Measurements from ENCODE around the gene HOXB7. TPM values are rescaled to one million over a fixed set of nuclear protein-coding genes. Genes with fewer than 3 reads are reported as not detected.

The HOXB7 gene
- total RNA-seq, 1 experiment from 2014 or later = 37.3 TPM

GRCh38 chr17:48567209-48567608 lies 43.6 kb downstream of the HOXB7 start:
- DNase-seq (ENCODE audit: low read depth) = no peak

- DNase-seq (ENCODE audit: low read depth) = no peak
Measured at GRCh38 chr17:48566717-48567116, 44.1 kb downstream of the HOXB7 start.

- DNase-seq (ENCODE audit: low read depth) = no peak
Measured at GRCh38 chr17:48565925-48566710, 44.7 kb downstream of the HOXB7 start.

- peak; percentile 57 for DNase-seq (ENCODE audit: low read depth)
Measured at GRCh38 chr17:48565022-48565554, 45.7 kb downstream of the HOXB7 start.

- no peak for DNase-seq (ENCODE audit: low read depth)
Measured at GRCh38 chr17:48564188-48565021, 46.4 kb downstream of the HOXB7 start.

- DNase-seq (ENCODE audit: low read depth) = no peak
Measured at GRCh38 chr17:48563867-48564187, 47.0 kb downstream of the HOXB7 start.

GRCh38 chr17:48563385-48563838 lies 47.4 kb downstream of the HOXB7 start:
- no peak for DNase-seq (ENCODE audit: low read depth)

- no peak for DNase-seq (ENCODE audit: low read depth)
Measured at GRCh38 chr17:48562934-48563333, 47.9 kb downstream of the HOXB7 start.

GRCh38 chr17:48561884-48562810 lies 48.7 kb downstream of the HOXB7 start:
- DNase-seq (ENCODE audit: low read depth) = no peak

- DNase-seq (ENCODE audit: low read depth) = no peak
Measured at GRCh38 chr17:48559840-48560817, 50.7 kb downstream of the HOXB7 start.

GRCh38 chr17:48559122-48559839 lies 51.5 kb downstream of the HOXB7 start:
- DNase-seq (ENCODE audit: low read depth) = no peak

GRCh38 chr17:48558831-48559121 lies 52.0 kb downstream of the HOXB7 start:
- DNase-seq (ENCODE audit: low read depth) = no peak

GRCh38 chr17:48558057-48558830 lies 52.6 kb downstream of the HOXB7 start:
- DNase-seq (ENCODE audit: low read depth) = no peak

Other genes starting within 250 kb of the HOXB7 start
- 0.17 TPM in 1 of 2 replicates, not detected in the other for gene SKAP1, start 180.8 kb downstream of the HOXB7 start, total RNA-seq (2014; rRNA removed)
- gene HOXB1, start 80.0 kb downstream of the HOXB7 start, total RNA-seq (2014; rRNA removed) = not detected in 2 replicates
- gene HOXB2, start 65.9 kb downstream of the HOXB7 start, total RNA-seq (2014; rRNA removed) = 59.3 and 65.3 TPM in 2 replicates
- 5.2 and 5.5 TPM in 2 replicates for gene HOXB4, start 32.7 kb downstream of the HOXB7 start, total RNA-seq (2014; rRNA removed)
- gene HOXB3, start 20.8 kb downstream of the HOXB7 start, total RNA-seq (2014; rRNA removed) = 9.0 and 12.1 TPM in 2 replicates
- 0.90 and 1.8 TPM in 2 replicates for gene HOXB5, start 17.2 kb downstream of the HOXB7 start, total RNA-seq (2014; rRNA removed)
- gene HOXB6, start 6.0 kb downstream of the HOXB7 start, total RNA-seq (2014; rRNA removed) = 21.5 and 24.9 TPM in 2 replicates
- 22.9 and 23.5 TPM in 2 replicates for gene HOXB8, start 4.3 kb upstream of the HOXB7 start, total RNA-seq (2014; rRNA removed)
- 3.6 and 5.1 TPM in 2 replicates for gene HOXB9, start 15.3 kb upstream of the HOXB7 start, total RNA-seq (2014; rRNA removed)
- not detected in 2 replicates for gene PRAC1, start 111.5 kb upstream of the HOXB7 start, total RNA-seq (2014; rRNA removed)
- not detected in 2 replicates for gene PRAC2, start 112.2 kb upstream of the HOXB7 start, total RNA-seq (2014; rRNA removed)
- gene HOXB13, start 117.7 kb upstream of the HOXB7 start, total RNA-seq (2014; rRNA removed) = 0.77 and 0.80 TPM in 2 replicates
- gene TTLL6, start 206.2 kb upstream of the HOXB7 start, total RNA-seq (2014; rRNA removed) = not detected in 2 replicates
- 43.7 and 61.7 TPM in 2 replicates for gene CALCOCO2, start 220.0 kb upstream of the HOXB7 start, total RNA-seq (2014; rRNA removed)